H9 (cell line): ENCODE results near the gene TCF20. TPM values are rescaled to one million over a fixed set of nuclear protein-coding genes. Genes with fewer than 3 reads are reported as not detected.

Experiments used
- DNase-seq: peaks from one replicate; pipeline ENCODE4 v3.0.0-alpha.2; 2017
- H2AFZ ChIP-seq: one replicate; pipeline ENCODE4 v1.6.1; 2013; ENCODE audit warnings: mild to moderate bottlenecking, low read length, control low read depth, moderate library complexity
- H2AK5ac ChIP-seq: 2 replicates; pipeline ENCODE4 v1.6.1; 2013; ENCODE audit warnings: low read length, control low read depth, mixed read lengths; ENCODE audit not compliant: insufficient read length
- H2BK120ac ChIP-seq: one replicate; pipeline ENCODE4 v1.6.1; 2013; ENCODE audit warnings: low read depth, mild to moderate bottlenecking, low read length, control low read depth, inconsistent platforms; ENCODE audit not compliant: poor library complexity, severe bottlenecking
- H2BK12ac ChIP-seq: 2 replicates; pipeline ENCODE4 v1.6.1; 2013; ENCODE audit warnings: low read length, control low read depth, mixed read lengths, low read depth; ENCODE audit not compliant: insufficient read length
- H2BK15ac ChIP-seq: 2 replicates; pipeline ENCODE4 v1.6.1; 2013; ENCODE audit warnings: low read depth, low read length, control low read depth
- H2BK20ac ChIP-seq: one replicate; pipeline ENCODE4 v1.6.1; 2013; ENCODE audit warnings: low read depth, mild to moderate bottlenecking, low read length, control low read depth, inconsistent platforms; ENCODE audit not compliant: poor library complexity, severe bottlenecking
- H2BK5ac ChIP-seq: 2 replicates; pipeline ENCODE4 v1.6.1; 2013; ENCODE audit warnings: low read length, control low read depth, mixed read lengths; ENCODE audit not compliant: insufficient read length
- H3K14ac ChIP-seq: 2 replicates; pipeline ENCODE4 v1.6.1; 2013; ENCODE audit warnings: low read length, control low read depth; ENCODE audit not compliant: insufficient read depth
- H3K18ac ChIP-seq: 2 replicates; pipeline ENCODE4 v1.6.1; 2013; ENCODE audit warnings: low read depth, mild to moderate bottlenecking, mixed read lengths, low read length, control low read depth; ENCODE audit not compliant: insufficient read length
- H3K23ac ChIP-seq: 2 replicates; pipeline ENCODE4 v1.6.1; 2013; ENCODE audit warnings: low read length, control low read depth, mixed read lengths, low read depth; ENCODE audit not compliant: insufficient read length
- H3K23me2 ChIP-seq: 2 replicates; pipeline ENCODE4 v1.6.1; 2013; ENCODE audit warnings: low read depth, mild to moderate bottlenecking, mixed read lengths, low read length, control low read depth; ENCODE audit not compliant: insufficient read length, poor library complexity, severe bottlenecking
- H3K27ac ChIP-seq: 2 replicates; pipeline ENCODE4 v1.5.1; 2013; ENCODE audit warnings: low read length, control low read depth, mixed read lengths, low read depth; ENCODE audit not compliant: insufficient read length
- H3K27me3 ChIP-seq: 2 replicates; pipeline ENCODE4 v1.6.1; 2013; ENCODE audit warnings: low read length, control low read depth, inconsistent platforms; ENCODE audit not compliant: insufficient read depth
- H3K4ac ChIP-seq: 2 replicates; pipeline ENCODE4 v1.6.1; 2013; ENCODE audit warnings: low read depth, mild to moderate bottlenecking, control low read depth, inconsistent platforms, low read length, moderate library complexity
- H3K4me1 ChIP-seq: 2 replicates; pipeline ENCODE4 v1.6.1; 2013; ENCODE audit warnings: low read length, control low read depth, inconsistent platforms; ENCODE audit not compliant: insufficient read depth
- H3K4me2 ChIP-seq: 2 replicates; pipeline ENCODE4 v1.6.1; 2013; ENCODE audit warnings: low read length, control low read depth, mixed read lengths; ENCODE audit not compliant: insufficient read length, insufficient read depth
- H3K56ac ChIP-seq: 2 replicates; pipeline ENCODE4 v1.6.1; 2013; ENCODE audit warnings: low read depth, mild to moderate bottlenecking, mixed read lengths, low read length, control low read depth; ENCODE audit not compliant: insufficient read length
- H3K79me1 ChIP-seq: 2 replicates; pipeline ENCODE4 v1.6.1; 2013; ENCODE audit warnings: low read depth, mild to moderate bottlenecking, moderate library complexity, low read length, control low read depth, inconsistent platforms; ENCODE audit not compliant: insufficient read depth, poor library complexity, severe bottlenecking
- H3K79me2 ChIP-seq: 2 replicates; pipeline ENCODE4 v1.6.1; 2013; ENCODE audit warnings: low read length, control low read depth, inconsistent platforms; ENCODE audit not compliant: insufficient read depth
- H3K9ac ChIP-seq: 2 replicates; pipeline ENCODE4 v1.6.1; 2013; ENCODE audit warnings: low read length, control low read depth, mixed read lengths; ENCODE audit not compliant: insufficient read length; ENCODE audit errors: extremely low read depth
- H3K9me3 ChIP-seq: one replicate; pipeline ENCODE4 v1.6.1; 2013; ENCODE audit warnings: low read depth, low read length, inconsistent platforms; ENCODE audit not compliant: control insufficient read depth
- H3T11ph ChIP-seq: one replicate; pipeline ENCODE4 v1.6.1; 2013; ENCODE audit warnings: mild to moderate bottlenecking, low read length, control low read depth, inconsistent platforms
- H4K20me1 ChIP-seq: one replicate; pipeline ENCODE4 v1.6.1; 2013; ENCODE audit not compliant: control insufficient read depth, insufficient read length, insufficient read depth
- H4K5ac ChIP-seq: 2 replicates; pipeline ENCODE4 v1.6.1; 2013; ENCODE audit warnings: low read depth, mild to moderate bottlenecking, mixed read lengths, low read length, control low read depth; ENCODE audit not compliant: insufficient read length
- H4K8ac ChIP-seq: replicated peaks from 2 replicates; pipeline ENCODE4 v1.6.1; 2013; ENCODE audit warnings: low read length, control low read depth, mixed read lengths, low read depth; ENCODE audit not compliant: insufficient read length
- H4K91ac ChIP-seq: 2 replicates; pipeline ENCODE4 v1.6.1; 2013; ENCODE audit warnings: low read depth, mild to moderate bottlenecking, moderate library complexity, mixed read lengths, low read length, control low read depth; ENCODE audit not compliant: insufficient read length
- H3K27ac Mint-ChIP-seq, 3 experiments: 2 replicates in 2 of 3; 3 replicates in 1 of 3; pipeline ENCODE4 v1.8.0; 2020 to 2021; ENCODE audit warnings: mixed read lengths in 3 of 3, mild to moderate bottlenecking in 1 of 3, moderate library complexity in 1 of 3
- H3K27me3 Mint-ChIP-seq: 2 replicates; pipeline ENCODE4 v1.8.0; 2021; ENCODE audit warnings: low read depth, mild to moderate bottlenecking, moderate library complexity, mixed read lengths
- H3K36me3 Mint-ChIP-seq, 3 experiments: 2 replicates in 2 of 3; 3 replicates in 1 of 3; pipeline ENCODE4 v1.8.0; 2020 to 2021; ENCODE audit warnings: low read depth in 3 of 3, mixed read lengths in 3 of 3; ENCODE audit not compliant: insufficient read depth in 1 of 3
- H3K4me1 Mint-ChIP-seq, 2 experiments: 2 replicates each; pipeline ENCODE4 v1.8.0; 2020; ENCODE audit warnings: mixed read lengths in 2 of 2
- H3K4me3 Mint-ChIP-seq, 2 experiments: 2 replicates in 1 of 2; 3 replicates in 1 of 2; pipeline ENCODE4 v1.8.0; 2020 to 2021; ENCODE audit warnings: mild to moderate bottlenecking in 2 of 2, mixed read lengths in 2 of 2, moderate library complexity in 1 of 2
- H3K9me3 Mint-ChIP-seq, 2 experiments: 2 replicates in 1 of 2; 3 replicates in 1 of 2; pipeline ENCODE4 v1.8.0; 2020; ENCODE audit warnings: mild to moderate bottlenecking in 2 of 2, mixed read lengths in 2 of 2, moderate library complexity in 1 of 2
- WGBS: extraction: QIAGEN DNeasy Blood & Tissue Kit; methylation state at CpG from one replicate; pipeline ENCODE4 v1.1.7; 2013; ENCODE audit warnings: missing lambda C conversion rate, low lambda C conversion rate, mixed read lengths; ENCODE audit not compliant: insufficient read length; ENCODE audit errors: extremely low coverage; 5-methylcytosine and 5-hydroxymethylcytosine counted together
- total RNA-seq: library from RNA; stranded (reverse); gene quantifications from 2 replicates; pipeline ENCODE4 v1.2.1, GENCODE V29; 2021
- TF ChIP-seq, protein P1 (sequence below): fragments of 200-600 bp; sonication (generic); conservative IDR thresholded peaks from 3 replicates; pipeline ENCODE4 v1.8.0; 2021; ENCODE audit warnings: antibody characterized with exemption, mild to moderate bottlenecking

TCF20 gene
- total RNA-seq, 1 experiment from 2014 or later, result 75.6 TPM

DNA sequence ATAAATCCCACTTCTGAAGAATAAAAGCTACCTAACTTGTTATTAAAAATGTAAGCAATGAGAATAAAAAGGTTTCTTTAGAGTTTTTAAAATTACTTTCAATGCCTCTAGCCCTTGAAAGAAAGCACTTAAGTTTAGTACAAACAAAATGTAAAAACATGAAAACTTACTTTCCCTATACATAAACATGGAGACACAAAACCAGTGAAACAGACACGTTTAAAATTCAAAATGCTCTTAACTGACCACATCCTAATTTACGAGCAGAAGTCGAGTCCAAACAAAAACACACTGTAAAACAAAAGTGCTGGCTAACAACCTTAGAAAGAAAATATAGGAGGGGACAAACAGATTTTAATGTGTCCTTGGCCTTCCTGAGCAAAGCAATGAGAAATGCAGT lies 36.6 kb downstream of the TCF20 start:
- no peak overlapping the region for H3K27ac ChIP-seq
- TF ChIP-seq, protein P1, sequence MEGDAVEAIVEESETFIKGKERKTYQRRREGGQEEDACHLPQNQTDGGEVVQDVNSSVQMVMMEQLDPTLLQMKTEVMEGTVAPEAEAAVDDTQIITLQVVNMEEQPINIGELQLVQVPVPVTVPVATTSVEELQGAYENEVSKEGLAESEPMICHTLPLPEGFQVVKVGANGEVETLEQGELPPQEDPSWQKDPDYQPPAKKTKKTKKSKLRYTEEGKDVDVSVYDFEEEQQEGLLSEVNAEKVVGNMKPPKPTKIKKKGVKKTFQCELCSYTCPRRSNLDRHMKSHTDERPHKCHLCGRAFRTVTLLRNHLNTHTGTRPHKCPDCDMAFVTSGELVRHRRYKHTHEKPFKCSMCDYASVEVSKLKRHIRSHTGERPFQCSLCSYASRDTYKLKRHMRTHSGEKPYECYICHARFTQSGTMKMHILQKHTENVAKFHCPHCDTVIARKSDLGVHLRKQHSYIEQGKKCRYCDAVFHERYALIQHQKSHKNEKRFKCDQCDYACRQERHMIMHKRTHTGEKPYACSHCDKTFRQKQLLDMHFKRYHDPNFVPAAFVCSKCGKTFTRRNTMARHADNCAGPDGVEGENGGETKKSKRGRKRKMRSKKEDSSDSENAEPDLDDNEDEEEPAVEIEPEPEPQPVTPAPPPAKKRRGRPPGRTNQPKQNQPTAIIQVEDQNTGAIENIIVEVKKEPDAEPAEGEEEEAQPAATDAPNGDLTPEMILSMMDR, result no peak
- H3K27ac Mint-ChIP-seq, result no peak overlapping the region
- no peak overlapping the region for H2AFZ ChIP-seq
- H4K20me1 ChIP-seq, result no peaks in the 10 kb centered on the region
- no peak overlapping the region for H4K91ac ChIP-seq
- H2BK5ac ChIP-seq, result no peak overlapping the region
- H2BK12ac ChIP-seq, result no peak overlapping the region
- no peak overlapping the region for H3K4me3 Mint-ChIP-seq
- no peak overlapping the region for H2BK120ac ChIP-seq
- H3K9me3 Mint-ChIP-seq, result peaks cover 13 to 18% of the 10 kb centered on the region in 2 experiments
- no peak overlapping the region for H4K5ac ChIP-seq
- no peak overlapping the region for H3K14ac ChIP-seq
- no peak overlapping the region for H3K4ac ChIP-seq
- no peaks in the 10 kb centered on the region for H3K4me1 ChIP-seq
- no peak overlapping the region for H2BK20ac ChIP-seq
- no CpG with 5 or more reads among the region's 3 CpGs for WGBS
- H3K79me1 ChIP-seq, result peaks cover 3% of the 10 kb centered on the region
- H3K23me2 ChIP-seq, result no peaks in the 10 kb centered on the region
- no peaks in the 10 kb centered on the region for H3K9me3 ChIP-seq
- H3K9ac ChIP-seq, result no peak overlapping the region
- peaks cover 18% of the 10 kb centered on the region; the same call in 1 of the 2 replicates for H3K79me2 ChIP-seq
- no peak overlapping the region for H2AK5ac ChIP-seq
- no peak for DNase-seq
- H3T11ph ChIP-seq, result no peak overlapping the region
- H3K4me2 ChIP-seq, result no peak overlapping the region
- H4K8ac ChIP-seq, result no peak overlapping the region
- no peak overlapping the region for H2BK15ac ChIP-seq
- no peaks in the 10 kb centered on the region for H3K27me3 Mint-ChIP-seq
- no peak overlapping the region for H3K23ac ChIP-seq
- H3K36me3 Mint-ChIP-seq, result peaks cover 11 to 24% (median 13%) of the 10 kb centered on the region in 3 experiments
- H3K56ac ChIP-seq, result no peak overlapping the region
- no peak overlapping the region for H3K18ac ChIP-seq
- no peaks in the 10 kb centered on the region for H3K27me3 ChIP-seq
- H3K4me1 Mint-ChIP-seq, result peaks cover 27 to 28% of the 10 kb centered on the region in 2 experiments
